WTC11 (cell line): ENCODE results near the gene ZBTB18. TPM values are rescaled to one million over a fixed set of nuclear protein-coding genes. Genes with fewer than 3 reads are reported as not detected.

Source experiments
- ATAC-seq: fragments of 200-7000 bp; cut with Tn5 transposase; 2 replicates; pipeline ENCODE4 v1.10.0; 2021; ENCODE audit warnings: mild to moderate bottlenecking, moderate library complexity
- CTCF ChIA-PET: fragments of 300-600 bp; sonication (Branson Sonifier 250); formaldehyde crosslinking; loops from one replicate; lab custom pipeline; 2021; ENCODE audit warnings: antibody characterized with exemption; lab: Charles Lee
- POLR2A ChIA-PET: fragments of 350-600 bp; sonication (Branson Sonifier 250); formaldehyde crosslinking; loops from one replicate; lab custom pipeline; 2021; ENCODE audit warnings: antibody characterized with exemption; lab: Charles Lee
- DNase-seq: peaks from one replicate; pipeline ENCODE4 v3.0.0; 2021; ENCODE audit warnings: low spot score
- H3K27ac Mint-ChIP-seq: 2 replicates; pipeline ENCODE4 v1.8.0; 2021; ENCODE audit warnings: mixed read lengths
- H3K27me3 Mint-ChIP-seq: 2 replicates; pipeline ENCODE4 v1.8.0; 2021; ENCODE audit warnings: low read depth, mild to moderate bottlenecking, moderate library complexity, mixed read lengths
- H3K36me3 Mint-ChIP-seq: 2 replicates; pipeline ENCODE4 v1.8.0; 2021; ENCODE audit warnings: mixed read lengths
- H3K4me1 Mint-ChIP-seq: 2 replicates; pipeline ENCODE4 v1.8.0; 2022; ENCODE audit warnings: mixed read lengths
- H3K4me3 Mint-ChIP-seq: 2 replicates; pipeline ENCODE4 v1.8.0; 2021; ENCODE audit warnings: mild to moderate bottlenecking, moderate library complexity, mixed read lengths
- H3K9me3 Mint-ChIP-seq: 2 replicates; pipeline ENCODE4 v1.8.0; 2021; ENCODE audit warnings: mixed read lengths
- CBFB ChIP-seq: sonication (generic); formaldehyde crosslinking; IDR thresholded peaks from 2 replicates; pipeline ENCODE4 v1.8.1; 2022; ENCODE audit warnings: mild to moderate bottlenecking, low read depth, missing genetic modification reagents
- ESRRA ChIP-seq: sonication (generic); formaldehyde crosslinking; IDR thresholded peaks from 2 replicates; pipeline ENCODE4 v1.8.1; 2022; ENCODE audit warnings: mild to moderate bottlenecking, missing genetic modification reagents, borderline replicate concordance
- FOXJ3 ChIP-seq: sonication (generic); formaldehyde crosslinking; IDR thresholded peaks from 2 replicates; pipeline ENCODE4 v1.9.0; 2021; ENCODE audit warnings: missing genetic modification reagents, mild to moderate bottlenecking, borderline replicate concordance
- JAZF1 ChIP-seq: fragments of 250-450 bp; sonication (Bioruptor Pico); IDR thresholded peaks from 2 replicates; pipeline ENCODE4 v1.9.0; 2021; ENCODE audit warnings: moderate library complexity, mild to moderate bottlenecking, inconsistent platforms
- NFATC4 ChIP-seq: fragments of 250-450 bp; sonication (Bioruptor Pico); IDR thresholded peaks from 2 replicates; pipeline ENCODE4 v1.9.0; 2021; ENCODE audit warnings: mild to moderate bottlenecking
- NFE2L1 ChIP-seq: sonication (generic); formaldehyde crosslinking; IDR thresholded peaks from 2 replicates; pipeline ENCODE4 v1.8.1; 2023; ENCODE audit warnings: missing genetic modification reagents
- NR3C1 ChIP-seq: sonication (generic); formaldehyde crosslinking; conservative IDR thresholded peaks from 2 replicates; pipeline ENCODE4 v1.8.1; 2023; ENCODE audit warnings: low read depth, mild to moderate bottlenecking, missing genetic modification reagents
- PRRX2 ChIP-seq: fragments of 250-450 bp; sonication (Bioruptor Pico); IDR thresholded peaks from 2 replicates; pipeline ENCODE4 v1.8.0; 2021; ENCODE audit warnings: mild to moderate bottlenecking
- RORB ChIP-seq: fragments of 250-450 bp; sonication (Bioruptor Pico); IDR thresholded peaks from 2 replicates; pipeline ENCODE4 v1.9.0; 2021; ENCODE audit warnings: mild to moderate bottlenecking
- SMAD3 ChIP-seq: sonication (generic); formaldehyde crosslinking; IDR thresholded peaks from 2 replicates; pipeline ENCODE4 v1.8.0; 2022; ENCODE audit warnings: missing genetic modification reagents, mild to moderate bottlenecking, borderline replicate concordance
- USF2 ChIP-seq: sonication (generic); formaldehyde crosslinking; IDR thresholded peaks from 2 replicates; pipeline ENCODE4 v1.8.1; 2023; ENCODE audit warnings: mild to moderate bottlenecking, missing genetic modification reagents, moderate library complexity
- ZNF263 ChIP-seq: sonication (generic); formaldehyde crosslinking; IDR thresholded peaks from 2 replicates; pipeline ENCODE4 v1.8.1; 2022; ENCODE audit warnings: low read depth, mild to moderate bottlenecking, moderate library complexity, missing genetic modification reagents
- ZNF396 ChIP-seq: fragments of 250-450 bp; sonication (Bioruptor Pico); IDR thresholded peaks from 2 replicates; pipeline ENCODE4 v1.8.0; 2021; ENCODE audit warnings: mild to moderate bottlenecking, moderate library complexity, borderline replicate concordance
- ZNF423 ChIP-seq: fragments of 250-450 bp; sonication (Bioruptor Pico); IDR thresholded peaks from 2 replicates; pipeline ENCODE4 v2.1.2; 2022; ENCODE audit warnings: mild to moderate bottlenecking, moderate library complexity
- total RNA-seq: library from RNA; stranded (reverse); gene quantifications from 3 replicates; pipeline ENCODE4 v1.2.3, GENCODE V29; 2021
- TF ChIP-seq, protein P1 (sequence below): sonication (generic); formaldehyde crosslinking; IDR thresholded peaks from 2 replicates; pipeline ENCODE4 v1.8.0; 2022; ENCODE audit warnings: mild to moderate bottlenecking, missing genetic modification reagents
- TF ChIP-seq, protein P2 (sequence below): sonication (generic); formaldehyde crosslinking; IDR thresholded peaks from 2 replicates; pipeline ENCODE4 v1.8.1; 2022; ENCODE audit warnings: low read depth, missing genetic modification reagents, borderline replicate concordance
- TF ChIP-seq, protein P3 (sequence below): sonication (generic); formaldehyde crosslinking; IDR thresholded peaks from 2 replicates; pipeline ENCODE4 v1.8.1; 2022; ENCODE audit warnings: mild to moderate bottlenecking, moderate library complexity, missing genetic modification reagents
- TF ChIP-seq, protein P4 (sequence below): sonication (generic); formaldehyde crosslinking; IDR thresholded peaks from 2 replicates; pipeline ENCODE4 v1.8.0; 2022; ENCODE audit warnings: mild to moderate bottlenecking, missing genetic modification reagents
- TF ChIP-seq, protein P5 (sequence below): fragments of 250-450 bp; sonication (Bioruptor Pico); IDR thresholded peaks from 2 replicates; pipeline ENCODE4 v1.8.0; 2021; ENCODE audit warnings: mild to moderate bottlenecking
- TF ChIP-seq, protein P6 (sequence below): sonication (generic); formaldehyde crosslinking; conservative IDR thresholded peaks from 2 replicates; pipeline ENCODE4 v1.8.1; 2023; ENCODE audit warnings: mild to moderate bottlenecking, low read depth, missing genetic modification reagents, moderate library complexity

Gene ZBTB18
- total RNA-seq, 1 experiment from 2014 or later, result 16.0 TPM

- no peak for TF ChIP-seq ZNF396
- no peak for TF ChIP-seq ESRRA
- TF ChIP-seq, protein P1, sequence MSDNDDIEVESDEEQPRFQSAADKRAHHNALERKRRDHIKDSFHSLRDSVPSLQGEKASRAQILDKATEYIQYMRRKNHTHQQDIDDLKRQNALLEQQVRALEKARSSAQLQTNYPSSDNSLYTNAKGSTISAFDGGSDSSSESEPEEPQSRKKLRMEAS, result no peak
- TF ChIP-seq, protein P2, sequence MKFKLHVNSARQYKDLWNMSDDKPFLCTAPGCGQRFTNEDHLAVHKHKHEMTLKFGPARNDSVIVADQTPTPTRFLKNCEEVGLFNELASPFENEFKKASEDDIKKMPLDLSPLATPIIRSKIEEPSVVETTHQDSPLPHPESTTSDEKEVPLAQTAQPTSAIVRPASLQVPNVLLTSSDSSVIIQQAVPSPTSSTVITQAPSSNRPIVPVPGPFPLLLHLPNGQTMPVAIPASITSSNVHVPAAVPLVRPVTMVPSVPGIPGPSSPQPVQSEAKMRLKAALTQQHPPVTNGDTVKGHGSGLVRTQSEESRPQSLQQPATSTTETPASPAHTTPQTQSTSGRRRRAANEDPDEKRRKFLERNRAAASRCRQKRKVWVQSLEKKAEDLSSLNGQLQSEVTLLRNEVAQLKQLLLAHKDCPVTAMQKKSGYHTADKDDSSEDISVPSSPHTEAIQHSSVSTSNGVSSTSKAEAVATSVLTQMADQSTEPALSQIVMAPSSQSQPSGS (CRISPR knock-in tag), result no peak
- TF ChIP-seq PRRX2 (CRISPR knock-in tag), result no peak
- TF ChIP-seq JAZF1 (CRISPR knock-in tag), result no peak
- no peak for TF ChIP-seq FOXJ3
- no peak for TF ChIP-seq ZNF423
- TF ChIP-seq, protein P3, sequence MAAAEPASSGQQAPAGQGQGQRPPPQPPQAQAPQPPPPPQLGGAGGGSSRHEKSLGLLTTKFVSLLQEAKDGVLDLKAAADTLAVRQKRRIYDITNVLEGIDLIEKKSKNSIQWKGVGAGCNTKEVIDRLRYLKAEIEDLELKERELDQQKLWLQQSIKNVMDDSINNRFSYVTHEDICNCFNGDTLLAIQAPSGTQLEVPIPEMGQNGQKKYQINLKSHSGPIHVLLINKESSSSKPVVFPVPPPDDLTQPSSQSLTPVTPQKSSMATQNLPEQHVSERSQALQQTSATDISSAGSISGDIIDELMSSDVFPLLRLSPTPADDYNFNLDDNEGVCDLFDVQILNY (CRISPR knock-in tag), result no peak
- TF ChIP-seq, protein P4, sequence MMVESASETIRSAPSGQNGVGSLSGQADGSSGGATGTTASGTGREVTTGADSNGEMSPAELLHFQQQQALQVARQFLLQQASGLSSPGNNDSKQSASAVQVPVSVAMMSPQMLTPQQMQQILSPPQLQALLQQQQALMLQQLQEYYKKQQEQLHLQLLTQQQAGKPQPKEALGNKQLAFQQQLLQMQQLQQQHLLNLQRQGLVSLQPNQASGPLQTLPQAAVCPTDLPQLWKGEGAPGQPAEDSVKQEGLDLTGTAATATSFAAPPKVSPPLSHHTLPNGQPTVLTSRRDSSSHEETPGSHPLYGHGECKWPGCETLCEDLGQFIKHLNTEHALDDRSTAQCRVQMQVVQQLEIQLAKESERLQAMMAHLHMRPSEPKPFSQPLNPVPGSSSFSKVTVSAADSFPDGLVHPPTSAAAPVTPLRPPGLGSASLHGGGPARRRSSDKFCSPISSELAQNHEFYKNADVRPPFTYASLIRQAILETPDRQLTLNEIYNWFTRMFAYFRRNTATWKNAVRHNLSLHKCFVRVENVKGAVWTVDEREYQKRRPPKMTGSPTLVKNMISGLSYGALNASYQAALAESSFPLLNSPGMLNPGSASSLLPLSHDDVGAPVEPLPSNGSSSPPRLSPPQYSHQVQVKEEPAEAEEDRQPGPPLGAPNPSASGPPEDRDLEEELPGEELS, result no peak
Observed at GRCh38 chr1:244068567-244068966, 17.5 kb downstream of the ZBTB18 start (continued).

- Mint-ChIP-seq H3K27me3 (peaks cover 10% of the 10 kb centered on the region), H3K4me3 (no peak overlapping the region), H3K4me1 (peaks cover 16% of the 10 kb centered on the region), H3K27ac (no peak overlapping the region), H3K36me3 (no peaks in the 10 kb centered on the region), H3K9me3 (no peaks in the 10 kb centered on the region)
- TF ChIP-seq USF2 (CRISPR knock-in tag) (peak; percentile 27; the same call in 1 of the 2 replicates), ZNF263 (no peak)
- no peak for DNase-seq
- CTCF ChIA-PET, result no interaction called here
- POLR2A ChIA-PET, result no interaction called here
- no peak for ATAC-seq
Observed at GRCh38 chr1:244069326-244069898, 18.3 kb downstream of the ZBTB18 start.

GRCh38 chr1:244074559-244075171 is 23.6 kb downstream of the ZBTB18 start:
- Mint-ChIP-seq H3K4me3 (no peak overlapping the region), H3K27ac (no peak overlapping the region), H3K4me1 (peaks cover 36% of the 10 kb centered on the region), H3K27me3 (peaks cover 5% of the 10 kb centered on the region), H3K9me3 (no peaks in the 10 kb centered on the region), H3K36me3 (no peaks in the 10 kb centered on the region)
- POLR2A ChIA-PET, result interaction anchor here (0.6 kb wide), 1 partner anchor 281 kb away, joined by 3 read pairs; no protein-coding TSS in a partner anchor
- no peak for TF ChIP-seq NR3C1 (CRISPR knock-in tag)
- TF ChIP-seq, protein P5, sequence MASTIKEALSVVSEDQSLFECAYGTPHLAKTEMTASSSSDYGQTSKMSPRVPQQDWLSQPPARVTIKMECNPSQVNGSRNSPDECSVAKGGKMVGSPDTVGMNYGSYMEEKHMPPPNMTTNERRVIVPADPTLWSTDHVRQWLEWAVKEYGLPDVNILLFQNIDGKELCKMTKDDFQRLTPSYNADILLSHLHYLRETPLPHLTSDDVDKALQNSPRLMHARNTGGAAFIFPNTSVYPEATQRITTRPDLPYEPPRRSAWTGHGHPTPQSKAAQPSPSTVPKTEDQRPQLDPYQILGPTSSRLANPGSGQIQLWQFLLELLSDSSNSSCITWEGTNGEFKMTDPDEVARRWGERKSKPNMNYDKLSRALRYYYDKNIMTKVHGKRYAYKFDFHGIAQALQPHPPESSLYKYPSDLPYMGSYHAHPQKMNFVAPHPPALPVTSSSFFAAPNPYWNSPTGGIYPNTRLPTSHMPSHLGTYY (CRISPR knock-in tag), result no peak
- no peak for TF ChIP-seq CBFB
- TF ChIP-seq RORB (CRISPR knock-in tag), result no peak
- TF ChIP-seq, protein P6, sequence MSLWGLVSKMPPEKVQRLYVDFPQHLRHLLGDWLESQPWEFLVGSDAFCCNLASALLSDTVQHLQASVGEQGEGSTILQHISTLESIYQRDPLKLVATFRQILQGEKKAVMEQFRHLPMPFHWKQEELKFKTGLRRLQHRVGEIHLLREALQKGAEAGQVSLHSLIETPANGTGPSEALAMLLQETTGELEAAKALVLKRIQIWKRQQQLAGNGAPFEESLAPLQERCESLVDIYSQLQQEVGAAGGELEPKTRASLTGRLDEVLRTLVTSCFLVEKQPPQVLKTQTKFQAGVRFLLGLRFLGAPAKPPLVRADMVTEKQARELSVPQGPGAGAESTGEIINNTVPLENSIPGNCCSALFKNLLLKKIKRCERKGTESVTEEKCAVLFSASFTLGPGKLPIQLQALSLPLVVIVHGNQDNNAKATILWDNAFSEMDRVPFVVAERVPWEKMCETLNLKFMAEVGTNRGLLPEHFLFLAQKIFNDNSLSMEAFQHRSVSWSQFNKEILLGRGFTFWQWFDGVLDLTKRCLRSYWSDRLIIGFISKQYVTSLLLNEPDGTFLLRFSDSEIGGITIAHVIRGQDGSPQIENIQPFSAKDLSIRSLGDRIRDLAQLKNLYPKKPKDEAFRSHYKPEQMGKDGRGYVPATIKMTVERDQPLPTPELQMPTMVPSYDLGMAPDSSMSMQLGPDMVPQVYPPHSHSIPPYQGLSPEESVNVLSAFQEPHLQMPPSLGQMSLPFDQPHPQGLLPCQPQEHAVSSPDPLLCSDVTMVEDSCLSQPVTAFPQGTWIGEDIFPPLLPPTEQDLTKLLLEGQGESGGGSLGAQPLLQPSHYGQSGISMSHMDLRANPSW (CRISPR knock-in tag), result no peak
- no peak for TF ChIP-seq NFATC4
- TF ChIP-seq PRRX2 (CRISPR knock-in tag), result no peak
- TF ChIP-seq SMAD3 (CRISPR knock-in tag), result no peak
- no peak for TF ChIP-seq NFE2L1
- no peak for DNase-seq
- ATAC-seq, result 0 out of 2 replicates have a peak, but pooled peaks have one; percentile 38
- CTCF ChIA-PET, result interaction anchor here (1.2 to 1.3 kb wide), 2 partner anchors 10 to 27 kb away, joined by 3 to 5 read pairs; no protein-coding TSS in a partner anchor
